Neural cell (in vitro differentiated cells): ENCODE results near the gene CTNNA2.

ENCODE experiments used
- CTCF ChIP-seq: fragments of 450-650 bp; IDR thresholded peaks from 2 replicates; pipeline ENCODE4 v1.5.1; 2014; ENCODE audit warnings: antibody characterized with exemption, mild to moderate bottlenecking, moderate library complexity; ENCODE audit not compliant: poor library complexity, severe bottlenecking
- EP300 ChIP-seq: fragments of 450-650 bp; conservative IDR thresholded peaks from 2 replicates; pipeline ENCODE4 v1.6.1; 2014; ENCODE audit warnings: antibody characterized with exemption, mild to moderate bottlenecking, moderate library complexity; ENCODE audit not compliant: poor library complexity, severe bottlenecking
- EZH2 ChIP-seq: fragments of 200-600, 300-800 bp; shearing (Covaris generic), sonication (generic); IDR thresholded peaks from 2 replicates; pipeline ENCODE4 v1.6.1; 2014; ENCODE audit warnings: antibody characterized with exemption, low read length, borderline replicate concordance, mild to moderate bottlenecking; ENCODE audit not compliant: insufficient read depth, poor library complexity, severe bottlenecking
- POLR2AphosphoS5 ChIP-seq: IDR thresholded peaks from 2 replicates; pipeline ENCODE4 v1.6.1; 2012
- RAD21 ChIP-seq: fragments of 450-650 bp; conservative IDR thresholded peaks from 2 replicates; pipeline ENCODE4 v1.6.1; 2014; ENCODE audit warnings: antibody characterized with exemption, mild to moderate bottlenecking, moderate library complexity
- SMC3 ChIP-seq: fragments of 450-650 bp; conservative IDR thresholded peaks from 2 replicates; pipeline ENCODE4 v1.6.1; 2014; ENCODE audit warnings: antibody characterized with exemption, mild to moderate bottlenecking, moderate library complexity; ENCODE audit not compliant: poor library complexity
- TAF1 ChIP-seq: IDR thresholded peaks from 2 replicates; pipeline ENCODE4 v1.6.1; 2012; ENCODE audit warnings: low read depth

GRCh38 chr2:79713131-79713785 lies 200.4 kb downstream of the CTNNA2 start:
- no peak for TF ChIP-seq TAF1
- TF ChIP-seq POLR2AphosphoS5 = no peak
- TF ChIP-seq CTCF = no peak
- no peak for TF ChIP-seq EZH2
- no peak for TF ChIP-seq EP300
- no peak for TF ChIP-seq SMC3
- TF ChIP-seq RAD21 = no peak
